ENCODE results near the gene CLIC4. TPM values are rescaled to one million over a fixed set of nuclear protein-coding genes. Genes with fewer than 3 reads are reported as not detected.
A peak's percentile ranks its signal among the peaks of the same experiment; 100 is the strongest.

The CLIC4 gene
- total and polyA plus RNA-seq, 4 donors: 15.0 to 40.7 (median 28.4) TPM

GRCh38 chr1:24745711-24746413 is 615 bp downstream of the CLIC4 start (continued):
- TF ChIP-seq JUND (IDR thresholded peaks at IDR 0.05) (peak in 1 of 2 donors; percentile 9), HNF4G (IDR thresholded peaks at IDR 0.05) (no peak), NR2F2 (IDR thresholded peaks at IDR 0.05) (no peak), SP1 (IDR thresholded peaks at IDR 0.05) (no peak), ZBTB33 (IDR thresholded peaks at IDR 0.05) (no peak), RAD21 (IDR thresholded peaks at IDR 0.05) (peak; percentile 21 to 53)

GRCh38 chr1:24748191-24749121 is 3.2 kb downstream of the CLIC4 start:
- Histone ChIP-seq H3K9me3 (ENCODE audit: control insufficient read depth in 4 of 4, low read length in 3 of 4) (no peaks in the 10 kb centered on the region), H3K27me3 (ENCODE audit: control insufficient read depth in 4 of 4, insufficient read depth in 4 of 4, low read length in 3 of 4) (no peaks in the 10 kb centered on the region), H3K9ac (ENCODE audit: low read depth in 1 of 2, low read length in 2 of 2) (peak overlapping the region; percentile 34 to 59), H3K27ac (ENCODE audit: low read depth in 1 of 2, low read length in 2 of 2) (peak overlapping the region; percentile 52 to 57), H3K4me1 (ENCODE audit: control insufficient read depth in 4 of 4, insufficient read depth in 4 of 4, low read length in 3 of 4) (peaks cover 3 to 55% (median 50%) of the 10 kb centered on the region in 4 donors), H3K4me3 (ENCODE audit: low read depth in 1 of 3, low read length in 3 of 3) (no peak overlapping the region), H3K36me3 (ENCODE audit: control insufficient read depth in 4 of 4, insufficient read depth in 3 of 4, low read depth in 1 of 4, low read length in 3 of 4) (peaks cover 0 to 2% (median 0%) of the 10 kb centered on the region in 4 donors)
- WGBS: 82% methylated on average over 14 of the region's 14 CpGs
- no peak for DNase-seq (ENCODE audit: low spot score)
- TF ChIP-seq JUND (IDR thresholded peaks at IDR 0.05) (no peak), EGR1 (IDR thresholded peaks at IDR 0.05; ENCODE audit: low read depth in 2 of 2) (no peak), REST (IDR thresholded peaks at IDR 0.05) (no peak), FOXA1 (IDR thresholded peaks at IDR 0.05) (no peak), ATF3 (IDR thresholded peaks at IDR 0.05) (no peak)

GRCh38 chr1:24749252-24749651 is 4.0 kb downstream of the CLIC4 start:
- no peak overlapping the region for H3K9ac ChIP-seq (ENCODE audit: low read depth in 1 of 2, low read length in 2 of 2)
- peaks cover 3 to 52% (median 49%) of the 10 kb centered on the region in 4 donors for H3K4me1 ChIP-seq (ENCODE audit: control insufficient read depth in 4 of 4, insufficient read depth in 4 of 4, low read length in 3 of 4)
- no peak overlapping the region for H3K4me3 ChIP-seq (ENCODE audit: low read depth in 1 of 3, low read length in 3 of 3)
- WGBS: 91% methylated on average over 1 of the region's 1 CpG
- no peaks in the 10 kb centered on the region for H3K9me3 ChIP-seq (ENCODE audit: control insufficient read depth in 4 of 4, low read length in 3 of 4)
- H3K36me3 ChIP-seq (ENCODE audit: control insufficient read depth in 4 of 4, insufficient read depth in 3 of 4, low read depth in 1 of 4, low read length in 3 of 4): peaks cover 0 to 2% (median 0%) of the 10 kb centered on the region in 4 donors
- no peaks in the 10 kb centered on the region for H3K27me3 ChIP-seq (ENCODE audit: control insufficient read depth in 4 of 4, insufficient read depth in 4 of 4, low read length in 3 of 4)
- no peak for DNase-seq (ENCODE audit: low spot score)
- H3K27ac ChIP-seq (ENCODE audit: low read depth in 1 of 2, low read length in 2 of 2): no peak overlapping the region
- TF ChIP-seq YY1 (IDR thresholded peaks at IDR 0.05) (no peak), FOXA1 (IDR thresholded peaks at IDR 0.05) (no peak), MAX (IDR thresholded peaks at IDR 0.05) (no peak), CTCF (IDR thresholded peaks at IDR 0.05; ENCODE audit: low read depth, low read length, missing input control) (no peak), ATF3 (IDR thresholded peaks at IDR 0.05) (no peak), ZBTB33 (IDR thresholded peaks at IDR 0.05) (no peak), SP1 (IDR thresholded peaks at IDR 0.05) (no peak), HNF4A (conservative IDR thresholded peaks at IDR 0.05) (no peak), RAD21 (IDR thresholded peaks at IDR 0.05) (no peak), EGR1 (IDR thresholded peaks at IDR 0.05; ENCODE audit: low read depth in 2 of 2) (no peak), NR2F2 (IDR thresholded peaks at IDR 0.05) (no peak)
